Measurements from ENCODE around the gene ACOX2.

ACOX2 gene

GRCh38 chr3:58566398-58567250 lies 29.6 kb upstream of the ACOX2 start:
- no peak for DNase-seq (ENCODE audit: low spot score)

- no peak for DNase-seq (ENCODE audit: low spot score)
Measured at GRCh38 chr3:58565621-58566397, 28.8 kb upstream of the ACOX2 start.

GRCh38 chr3:58564456-58565160 lies 27.6 kb upstream of the ACOX2 start:
- DNase-seq (ENCODE audit: low spot score): no peak

GRCh38 chr3:58564054-58564453 lies 27.1 kb upstream of the ACOX2 start:
- DNase-seq (ENCODE audit: low spot score): no peak

- DNase-seq (ENCODE audit: low spot score): no peak
Measured at GRCh38 chr3:58563386-58564035, 26.5 kb upstream of the ACOX2 start.

GRCh38 chr3:58562498-58562897 lies 25.5 kb upstream of the ACOX2 start:
- DNase-seq (ENCODE audit: low spot score): no peak

- no peak for DNase-seq (ENCODE audit: low spot score)
Measured at GRCh38 chr3:58560771-58561311, 23.9 kb upstream of the ACOX2 start.

- DNase-seq (ENCODE audit: low spot score): no peak
Measured at GRCh38 chr3:58559586-58559985, 22.6 kb upstream of the ACOX2 start.

GRCh38 chr3:58557491-58557890 lies 20.5 kb upstream of the ACOX2 start:
- no peak for DNase-seq (ENCODE audit: low spot score)

GRCh38 chr3:58556761-58557221 lies 19.8 kb upstream of the ACOX2 start:
- no peak for DNase-seq (ENCODE audit: low spot score)

GRCh38 chr3:58556001-58556400 lies 19.0 kb upstream of the ACOX2 start:
- DNase-seq (ENCODE audit: low spot score): no peak

- no peak for DNase-seq (ENCODE audit: low spot score)
Measured at GRCh38 chr3:58555203-58555602, 18.2 kb upstream of the ACOX2 start.

GRCh38 chr3:58553003-58553402 lies 16.0 kb upstream of the ACOX2 start:
- no peak for DNase-seq (ENCODE audit: low spot score)

GRCh38 chr3:58551636-58552180 lies 14.7 kb upstream of the ACOX2 start:
- DNase-seq (ENCODE audit: low spot score): no peak

GRCh38 chr3:58544541-58544940 lies 7.6 kb upstream of the ACOX2 start:
- DNase-seq (ENCODE audit: low spot score): no peak

GRCh38 chr3:58540176-58540858 lies 3.3 kb upstream of the ACOX2 start:
- no peak for DNase-seq (ENCODE audit: low spot score)

GRCh38 chr3:58539626-58540025 lies 2.6 kb upstream of the ACOX2 start:
- DNase-seq (ENCODE audit: low spot score): no peak

- no peak for DNase-seq (ENCODE audit: low spot score)
Measured at GRCh38 chr3:58537412-58538301, 667 bp upstream of the ACOX2 start.

- no peak for DNase-seq (ENCODE audit: low spot score)
Measured at GRCh38 chr3:58535531-58536500, 1.2 kb downstream of the ACOX2 start.
